Retina (tissue), 1 donor: Measurements from ENCODE around the gene GTPBP3.
A peak's percentile ranks its signal among the peaks of the same experiment; 100 is the strongest.

ENCODE experiments used
- DNase-seq: peaks from one replicate; pipeline ENCODE4 v3.0.0-alpha.2; 2016

The GTPBP3 gene

DNA sequence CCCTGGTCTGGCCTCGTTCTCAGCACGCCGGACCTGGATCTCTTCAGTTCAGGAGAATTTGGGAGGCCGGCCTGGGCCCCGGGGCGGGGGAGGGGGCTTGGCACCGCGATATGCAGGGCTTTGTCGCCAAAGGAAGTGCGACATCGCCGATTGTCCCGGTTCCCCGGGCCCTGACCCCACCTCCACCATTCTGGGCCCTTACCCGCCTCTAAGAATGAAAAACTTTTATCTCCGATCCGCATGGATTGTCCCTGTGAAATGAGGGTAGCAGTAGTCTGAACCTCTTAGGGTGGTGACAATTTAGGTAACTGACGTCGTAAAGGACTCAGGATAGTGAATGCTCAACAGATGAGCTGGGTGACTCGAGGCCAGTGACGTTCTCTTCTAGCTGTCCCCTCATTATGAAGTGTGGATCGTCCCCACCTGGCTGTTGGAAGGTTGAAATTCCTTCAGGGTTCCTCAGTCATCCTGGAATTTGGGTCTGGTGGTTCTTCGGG lies 27.3 kb upstream of the GTPBP3 start:
- no peak for DNase-seq

DNA sequence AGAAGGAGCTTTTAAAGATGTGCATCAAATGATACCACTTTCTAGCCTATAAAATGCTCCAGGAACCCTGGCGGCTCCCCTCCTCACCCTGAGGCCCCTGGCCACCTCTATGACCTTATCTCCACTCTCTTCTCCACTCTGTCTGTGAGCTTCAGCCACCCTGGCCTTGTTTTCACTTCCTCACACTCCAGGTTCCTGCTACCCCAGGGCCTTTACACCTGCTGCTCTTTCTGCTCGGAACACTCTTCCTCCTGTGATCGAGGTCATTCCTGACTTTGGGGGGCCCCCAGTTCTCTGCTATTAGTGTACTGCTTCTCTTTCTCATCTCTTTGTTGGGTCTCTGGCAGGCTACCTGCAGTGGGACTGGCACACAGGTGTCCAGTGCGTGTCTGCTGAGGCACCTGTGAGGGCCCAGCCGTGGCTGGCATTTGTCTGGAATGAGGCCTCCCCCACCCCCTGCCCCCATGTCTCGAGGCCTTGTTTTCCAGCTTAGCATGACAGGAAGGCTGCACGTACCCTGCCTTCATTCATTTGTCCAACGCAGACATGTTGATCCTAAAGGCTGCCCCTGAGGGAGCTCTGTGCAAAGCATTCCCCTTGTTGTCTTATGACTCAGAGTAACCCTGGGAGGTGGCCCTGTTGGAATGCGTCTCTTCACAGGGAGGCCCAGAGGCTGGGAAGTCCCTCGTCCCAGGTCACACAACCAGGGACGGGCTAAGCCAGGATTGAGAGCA lies 25.7 kb upstream of the GTPBP3 start:
- no peak for DNase-seq

DNA sequence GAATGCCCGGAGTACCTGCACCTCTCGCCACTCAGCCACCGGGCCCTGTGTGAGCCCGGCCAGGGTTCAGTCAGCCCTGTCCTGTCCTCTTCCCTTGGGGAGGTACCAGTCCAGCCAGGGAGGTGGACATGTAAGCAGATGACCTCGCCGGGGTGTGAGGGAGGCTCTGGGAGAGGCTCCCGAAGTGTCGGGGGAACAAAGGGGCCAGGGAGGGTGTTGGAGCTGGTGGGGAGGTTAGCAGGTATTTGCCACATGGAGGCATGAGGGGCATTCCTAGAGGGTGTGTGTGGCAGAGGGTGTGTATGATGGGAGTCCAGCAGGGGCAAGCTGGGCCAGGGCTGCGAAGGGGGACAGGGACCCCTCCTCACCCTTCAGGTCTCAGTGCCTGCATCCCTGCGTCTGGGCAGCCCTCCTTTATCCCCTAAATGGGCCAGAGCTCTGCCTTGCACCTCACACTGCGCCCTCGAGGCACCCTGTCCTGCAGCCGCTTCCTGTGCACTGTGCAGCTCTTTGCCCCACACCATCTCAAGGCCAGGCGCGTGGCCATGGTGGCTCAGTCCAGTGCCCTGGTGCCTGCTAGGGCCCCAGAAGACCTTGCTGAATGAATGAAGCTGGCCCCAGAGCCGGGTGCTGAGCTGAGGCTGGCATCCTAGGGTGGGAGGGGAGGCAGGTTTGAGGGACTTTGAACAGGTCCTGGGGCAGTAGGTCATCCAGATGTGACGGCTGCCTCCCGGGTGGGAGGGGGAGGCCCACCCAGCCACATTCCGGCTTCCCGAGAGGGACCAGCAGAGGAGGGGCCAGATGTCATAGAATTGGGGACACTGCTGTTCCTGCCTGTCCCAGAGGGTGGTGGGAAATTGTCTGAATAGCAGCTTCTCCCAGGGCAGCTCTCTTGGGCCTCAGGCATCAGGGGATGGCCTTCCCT lies 24.9 kb upstream of the GTPBP3 start:
- DNase-seq, result no peak

DNA sequence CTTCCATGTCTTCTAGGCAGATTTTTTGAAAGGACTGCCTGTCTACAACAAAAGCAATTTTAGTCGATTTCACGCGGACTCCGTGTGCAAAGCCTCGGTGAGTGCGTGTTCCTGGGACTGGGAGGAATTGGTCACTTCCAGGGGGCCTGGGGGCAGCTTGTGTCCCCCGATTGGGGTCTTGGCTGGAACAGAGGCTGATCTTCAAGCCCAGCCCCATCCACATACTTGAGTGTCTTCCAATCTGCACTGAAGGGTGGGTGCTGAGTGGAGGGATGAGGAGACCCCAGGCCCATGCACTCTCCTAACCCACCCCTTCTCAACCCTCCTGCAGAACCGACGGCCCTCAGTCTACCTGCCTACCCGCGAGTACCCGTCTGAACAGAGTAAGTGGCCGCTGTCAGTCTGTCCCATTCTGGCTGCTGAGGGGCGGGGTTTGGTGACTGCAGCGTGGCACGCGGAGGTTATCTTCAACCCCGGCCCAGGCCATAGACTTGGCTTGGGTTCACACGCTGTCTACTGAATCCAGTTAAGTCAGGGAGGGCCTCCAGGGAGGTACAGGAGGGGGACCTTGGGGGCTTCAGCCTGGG lies 23.3 kb upstream of the GTPBP3 start:
- DNase-seq, result no peak

DNA sequence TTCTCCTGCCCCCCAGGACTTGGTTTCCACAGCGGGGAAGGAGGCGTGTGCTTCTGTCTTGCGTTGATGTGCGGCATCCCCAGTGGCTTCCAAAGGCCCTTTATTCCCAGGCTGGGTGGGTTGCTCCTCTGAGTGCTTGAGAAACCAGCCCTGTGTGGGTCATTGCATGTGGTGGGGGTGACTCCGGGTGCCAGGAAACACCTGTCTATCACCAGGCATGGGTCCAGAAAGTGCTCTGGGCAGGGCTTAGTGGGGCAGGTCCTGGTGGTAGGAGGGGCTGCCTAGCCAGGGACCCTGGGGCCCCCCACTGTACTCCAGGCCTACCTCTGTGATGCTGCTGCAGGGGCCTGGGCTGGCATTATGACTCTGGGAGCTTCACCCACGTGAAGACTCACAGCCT lies 18.4 kb upstream of the GTPBP3 start:
- no peak for DNase-seq

DNA sequence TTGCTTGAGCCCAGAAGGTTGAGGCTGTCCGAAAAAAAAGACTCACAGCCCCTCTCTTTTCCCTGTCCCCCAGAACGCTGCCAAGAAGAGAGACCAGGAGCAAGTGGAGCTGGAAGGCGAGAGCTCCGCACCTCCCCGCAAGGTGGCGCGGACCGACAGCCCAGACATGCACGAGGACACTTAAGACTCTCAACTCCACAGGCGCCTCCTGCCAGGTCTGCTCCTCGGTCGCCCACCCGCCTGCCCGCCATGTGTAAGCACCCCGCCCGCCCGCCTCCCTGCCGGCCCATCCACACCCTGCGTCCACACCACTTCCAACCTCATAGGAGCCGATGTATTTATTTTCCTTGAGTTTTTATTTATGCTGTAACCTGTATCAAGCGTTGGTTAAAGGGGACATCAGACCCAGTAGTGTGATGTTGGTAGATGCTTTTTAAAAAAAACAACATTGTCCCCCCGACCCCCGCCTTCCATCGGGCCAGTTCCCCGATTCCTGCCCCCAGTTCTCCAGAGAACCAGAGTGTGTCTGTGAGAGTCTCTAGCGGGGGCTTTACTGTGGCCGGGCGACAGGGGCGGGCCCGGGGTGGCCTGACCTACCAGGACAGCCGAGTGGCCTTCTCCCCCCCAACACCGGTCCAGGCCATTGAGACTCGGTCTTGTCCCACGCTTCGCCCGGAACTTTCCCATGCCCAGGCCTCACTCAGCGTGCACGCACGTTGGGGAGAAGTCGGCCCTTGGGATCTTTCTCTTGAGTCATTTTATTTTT lies 17.7 kb upstream of the GTPBP3 start:
- no peak for DNase-seq

DNA sequence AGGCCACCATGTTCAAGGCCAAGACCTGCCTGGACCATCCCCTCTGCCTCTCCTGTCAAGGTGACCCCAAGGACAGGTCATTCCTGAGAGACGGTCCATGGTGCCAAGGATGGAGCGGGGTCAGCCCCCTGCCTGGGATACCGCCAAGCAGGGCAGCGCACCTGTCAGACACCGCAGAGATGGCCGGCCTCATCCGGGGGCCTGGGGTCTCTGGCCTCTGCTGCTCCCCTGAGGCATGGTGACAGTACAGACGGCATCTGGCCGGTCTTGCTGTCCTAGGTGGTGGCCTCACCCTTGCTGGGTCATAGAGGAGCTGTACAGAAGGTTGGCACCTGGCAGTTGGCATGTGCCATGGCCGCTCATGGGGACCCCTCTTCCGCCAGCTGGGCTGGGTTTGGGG lies 16.9 kb upstream of the GTPBP3 start:
- no peak for DNase-seq

DNA sequence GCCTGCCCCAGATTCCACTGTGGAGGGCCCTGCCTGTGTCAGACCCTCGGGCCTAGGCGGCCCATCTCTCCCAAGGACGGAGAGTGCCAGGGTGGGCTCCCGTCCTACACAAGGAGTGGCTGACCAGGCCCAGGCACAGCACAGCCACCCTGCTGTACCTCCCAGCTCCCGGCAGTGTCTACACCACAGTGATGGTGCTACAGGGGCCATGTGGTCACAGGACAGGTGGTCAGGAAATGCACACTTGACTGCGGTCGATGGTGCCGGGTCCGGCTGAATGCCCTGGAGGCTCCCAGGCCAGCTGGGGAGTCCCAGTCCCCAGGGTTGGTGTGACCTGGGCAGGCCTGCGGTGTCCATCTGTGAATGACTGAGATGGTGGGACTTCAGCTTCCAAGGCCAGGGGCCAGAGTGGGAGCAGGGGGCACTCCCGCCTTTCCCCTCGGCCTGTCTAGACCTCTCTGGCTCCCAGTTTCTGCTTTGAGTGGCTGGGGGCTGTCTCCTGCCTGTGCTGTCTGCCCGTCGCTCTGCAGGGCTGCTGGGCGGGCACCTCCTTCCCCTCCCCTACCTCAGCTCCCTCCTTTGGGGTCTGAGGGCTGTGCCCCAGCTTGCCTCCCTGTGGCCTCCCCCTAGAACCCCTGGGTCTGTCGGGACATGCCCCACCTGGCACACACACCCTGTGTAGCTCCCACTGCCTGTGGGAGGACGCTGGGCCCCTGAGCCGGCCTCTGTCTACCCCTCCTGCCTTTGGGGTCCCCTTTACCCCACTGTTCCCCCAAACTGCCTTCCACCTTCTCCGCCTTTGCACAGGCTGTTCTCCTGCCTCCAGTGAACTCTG lies 15.5 kb upstream of the GTPBP3 start:
- DNase-seq, result no peak

DNA sequence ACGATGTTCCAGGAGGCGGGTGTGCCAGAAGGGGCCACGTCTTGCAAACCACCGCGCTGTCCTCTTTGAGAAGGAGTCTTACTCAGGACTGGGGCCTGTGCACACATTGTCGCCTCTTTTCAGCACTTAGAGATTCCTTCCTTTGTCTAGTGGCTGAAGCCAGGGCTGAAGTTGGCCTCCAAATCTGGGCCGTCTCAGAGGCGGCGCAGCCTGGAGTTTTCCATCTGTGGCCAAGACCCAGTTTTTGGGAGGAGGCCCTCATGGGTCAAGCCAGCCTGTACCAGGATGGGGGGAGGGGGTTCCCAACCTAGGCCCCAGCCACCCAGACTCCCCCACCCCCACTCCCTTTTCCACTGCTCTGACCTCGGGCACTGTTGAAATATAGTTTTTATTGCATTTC lies 14.5 kb upstream of the GTPBP3 start:
- no peak for DNase-seq

DNA sequence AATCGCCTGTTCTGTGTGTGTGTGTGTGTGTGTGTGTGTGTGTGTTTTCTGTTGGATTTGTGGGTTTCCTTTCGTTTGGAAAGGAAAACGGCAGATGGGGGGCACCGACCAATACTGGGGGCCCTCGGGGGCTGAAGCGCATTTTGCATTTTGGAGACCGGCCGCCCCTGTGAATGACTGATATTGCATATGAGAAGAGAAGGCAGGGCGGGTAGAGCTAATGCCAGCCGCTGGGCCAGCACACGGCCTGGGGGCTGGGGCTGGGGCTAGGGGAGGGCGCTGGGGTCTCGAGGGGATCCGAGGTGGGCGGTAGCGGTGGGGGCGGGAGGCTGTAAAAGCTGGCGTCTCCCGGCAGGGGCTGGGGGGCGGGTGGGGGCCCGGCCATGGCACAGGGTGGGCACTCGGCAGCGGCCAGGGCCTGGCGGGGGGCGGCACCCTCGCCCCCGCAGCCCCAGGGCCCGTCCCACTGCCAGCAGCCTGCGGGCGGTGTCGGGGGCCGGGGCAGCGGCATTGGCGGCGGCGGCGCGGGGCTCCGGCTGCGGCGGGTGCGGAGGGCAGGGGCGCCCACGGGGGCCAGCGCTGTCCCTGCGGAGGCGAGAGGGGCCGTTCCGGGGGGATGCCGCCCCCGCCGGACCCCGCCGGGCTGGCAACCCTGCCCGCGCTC lies 13.9 kb upstream of the GTPBP3 start:
- no peak for DNase-seq

DNA sequence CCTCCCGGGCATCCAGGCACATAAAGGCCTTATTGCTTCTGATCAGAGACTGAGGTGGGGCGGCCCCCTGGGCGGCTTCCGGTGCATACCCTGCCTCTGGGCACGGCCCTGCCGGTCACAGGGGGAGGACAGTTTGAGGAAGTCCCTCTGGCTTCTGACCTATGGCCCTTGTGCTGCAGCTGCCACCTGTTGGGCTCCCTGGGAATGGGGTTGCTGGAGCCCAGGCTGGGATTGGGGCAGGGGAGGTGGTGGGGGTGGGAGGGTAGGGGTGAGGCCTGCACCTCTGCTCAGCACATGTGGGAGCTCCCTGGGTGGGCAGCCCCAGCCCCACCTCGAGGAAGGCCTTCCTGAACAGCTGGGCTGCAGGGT lies 13.4 kb upstream of the GTPBP3 start:
- DNase-seq, result no peak

DNA sequence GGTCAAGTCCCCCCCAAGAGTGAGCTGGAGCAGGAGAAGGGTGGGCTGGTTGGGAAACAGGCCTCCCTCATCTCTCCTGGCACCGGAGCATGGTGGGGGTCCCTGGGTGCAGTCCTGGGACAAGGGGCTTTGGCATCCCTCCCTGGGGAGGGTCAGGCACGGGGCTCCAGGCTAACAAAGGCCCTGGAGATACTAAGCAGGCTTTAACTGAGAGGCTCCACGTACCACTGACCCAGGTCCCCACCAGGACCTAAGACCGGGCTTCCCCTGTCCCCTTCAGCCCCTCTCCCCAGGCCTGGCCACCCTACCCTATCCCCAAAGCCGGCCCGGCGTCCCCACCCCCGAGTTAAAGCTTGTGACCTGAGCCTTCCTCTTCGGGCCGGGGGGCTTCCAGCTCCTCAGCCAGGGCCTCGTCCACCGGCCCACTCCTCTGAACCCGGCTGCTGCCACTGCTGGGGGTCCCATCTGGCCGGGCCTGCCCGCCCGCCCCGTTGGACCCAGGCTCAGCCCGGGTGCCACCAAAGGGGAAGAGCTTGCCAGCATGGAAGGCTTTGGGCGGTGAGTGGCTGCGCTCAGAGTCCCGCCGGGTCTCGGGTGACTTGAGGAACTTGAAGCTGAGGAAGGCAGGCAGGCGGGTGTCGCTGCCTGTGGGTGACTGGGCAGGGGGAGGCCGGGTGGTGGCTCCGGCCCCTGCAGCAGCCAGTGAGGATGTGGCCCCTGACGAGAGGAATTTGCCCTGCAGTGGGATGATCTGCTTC lies 12.8 kb upstream of the GTPBP3 start:
- DNase-seq, result no peak

DNA sequence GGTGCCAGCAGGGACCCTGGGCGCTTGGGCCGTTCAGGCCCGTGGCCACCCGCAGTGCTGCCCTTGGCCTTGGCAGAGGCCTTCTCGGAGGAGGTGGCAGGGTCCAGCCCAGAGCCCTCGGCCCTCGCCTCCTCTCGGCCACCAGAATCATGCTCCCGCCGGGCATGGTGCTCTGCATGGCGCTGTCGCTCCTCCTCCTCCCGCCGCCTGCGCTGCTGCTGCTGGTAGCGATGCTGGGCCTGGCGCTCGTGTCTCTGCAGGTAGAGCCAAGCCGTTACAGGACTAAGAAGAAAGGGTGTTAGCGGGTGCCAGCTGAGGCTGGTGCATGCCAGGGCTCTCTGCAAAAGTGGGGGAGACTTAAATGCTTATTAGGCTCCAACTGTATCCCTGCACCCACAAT lies 12.2 kb upstream of the GTPBP3 start:
- DNase-seq, result no peak

DNA sequence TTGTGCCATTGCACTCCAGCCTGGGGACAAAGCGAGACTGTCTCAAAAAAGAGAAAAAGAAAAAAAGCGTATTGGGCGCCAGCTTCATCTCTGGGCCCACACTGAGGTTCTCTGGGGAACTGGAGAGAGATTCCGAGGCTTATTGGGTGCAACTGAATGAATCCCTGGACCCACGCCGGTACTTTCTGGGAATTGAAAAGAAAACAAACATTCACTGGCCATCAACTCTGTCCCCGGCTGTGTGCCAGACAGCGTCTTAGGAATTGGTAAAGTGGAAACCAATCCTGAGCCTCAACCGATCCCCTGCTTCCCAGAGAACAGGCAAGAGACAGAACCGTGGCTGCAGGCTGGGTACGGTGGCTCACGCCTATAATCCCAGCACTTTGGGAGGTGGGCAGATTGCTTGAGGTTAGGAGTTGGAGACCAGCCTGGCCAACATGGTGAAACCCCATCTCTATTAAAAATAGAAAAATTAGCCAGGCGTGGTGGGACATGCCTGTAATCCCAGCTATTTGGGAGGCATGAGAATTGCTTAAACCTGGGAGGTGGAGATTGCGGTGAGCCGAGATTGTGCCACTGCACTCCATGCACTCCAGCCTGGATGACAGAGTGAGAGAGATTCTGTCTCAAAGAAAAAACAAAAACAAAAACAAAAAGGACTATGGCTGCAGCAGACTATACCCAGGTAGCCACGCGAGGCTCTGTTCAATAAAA lies 11.3 kb upstream of the GTPBP3 start:
- DNase-seq, result no peak

DNA sequence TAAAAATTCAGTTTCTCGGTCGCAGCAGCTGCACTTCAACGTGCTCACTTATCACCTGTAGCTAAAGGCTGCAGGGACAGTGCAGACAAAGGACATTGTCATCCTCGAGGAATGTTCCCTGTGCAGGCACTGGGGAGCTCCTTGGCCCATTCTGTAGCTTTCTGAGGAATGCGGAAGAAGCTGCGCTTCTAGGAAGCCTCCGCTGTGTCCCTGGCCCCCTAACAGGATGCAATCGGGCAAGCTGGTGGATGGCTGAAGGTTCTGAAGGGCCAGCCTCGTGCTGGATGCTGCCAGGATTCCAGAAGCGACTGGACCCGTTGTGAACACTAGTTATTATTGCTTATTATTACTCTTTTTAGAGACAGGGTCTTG lies 10.8 kb upstream of the GTPBP3 start:
- DNase-seq, result no peak

DNA sequence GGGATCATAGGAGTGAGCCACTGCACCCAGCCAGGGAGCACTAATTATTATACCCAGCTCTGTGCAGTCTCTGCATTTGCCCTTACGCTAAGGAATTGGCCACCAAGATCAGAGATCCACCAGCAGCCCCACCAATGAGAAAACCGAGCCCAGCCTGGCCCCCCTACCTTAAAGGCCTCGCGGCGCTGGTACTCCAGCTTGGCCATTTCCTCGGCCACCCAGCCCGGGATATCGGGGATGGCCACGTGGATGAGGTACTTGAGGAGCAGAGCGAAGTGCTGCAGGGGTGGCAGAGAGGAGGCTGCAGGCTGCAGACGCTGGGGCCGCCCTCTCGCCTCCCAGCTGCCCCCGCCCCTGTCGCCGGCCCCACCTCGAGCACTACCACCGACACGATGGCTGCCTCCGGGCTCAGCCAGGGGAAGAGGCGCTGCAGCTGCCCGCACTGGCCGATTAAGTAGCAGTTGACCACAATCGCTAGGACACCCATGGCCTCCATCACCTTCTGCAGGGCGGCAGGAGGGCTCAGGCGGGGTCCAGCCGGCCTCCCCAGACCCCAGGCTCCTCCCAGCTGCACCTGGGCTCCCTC lies 10.2 kb upstream of the GTPBP3 start:
- no peak for DNase-seq

DNA sequence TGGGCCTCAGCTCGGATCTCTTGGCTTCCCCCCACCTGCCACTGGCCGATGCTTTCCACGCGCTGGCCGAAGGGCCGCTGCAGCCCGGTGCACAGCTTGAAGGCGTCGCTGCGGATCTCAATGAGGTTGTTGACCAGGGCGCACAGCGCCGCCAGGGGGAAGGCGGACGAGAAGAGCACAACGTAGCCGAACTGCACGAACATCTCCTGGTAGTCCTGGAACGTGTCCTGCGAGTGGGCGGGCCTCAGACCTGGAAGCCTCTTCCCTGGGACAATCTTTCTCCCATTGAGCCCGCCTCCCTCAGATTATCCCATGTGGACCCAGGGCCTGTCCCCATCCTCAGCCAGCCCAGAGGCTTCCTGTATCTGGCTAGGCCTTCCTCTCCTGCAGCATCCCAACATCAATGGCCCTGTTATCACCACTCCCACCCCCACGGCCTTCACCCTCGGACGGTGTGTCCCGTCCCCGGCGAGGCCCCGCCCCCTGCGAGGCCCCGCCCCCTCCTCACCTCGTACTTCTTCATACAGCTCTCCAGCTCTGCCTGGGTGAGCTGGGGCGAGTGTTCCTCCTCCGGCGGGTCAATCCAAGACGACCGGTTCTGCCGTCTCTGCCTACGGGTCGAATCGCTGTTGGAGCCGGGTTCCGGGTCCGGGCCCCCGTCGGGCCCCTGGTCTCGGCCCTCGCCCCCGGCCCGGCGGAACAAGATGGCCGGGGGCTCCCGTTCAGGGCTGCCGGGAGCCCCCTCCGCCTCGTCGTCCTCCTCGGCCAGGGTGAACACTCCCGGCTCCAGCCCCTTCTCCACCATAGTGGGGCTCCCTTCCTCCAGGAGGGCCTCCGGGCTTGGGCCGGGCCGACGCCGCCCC lies 9.5 kb upstream of the GTPBP3 start:
- peak; percentile 68 for DNase-seq

DNA sequence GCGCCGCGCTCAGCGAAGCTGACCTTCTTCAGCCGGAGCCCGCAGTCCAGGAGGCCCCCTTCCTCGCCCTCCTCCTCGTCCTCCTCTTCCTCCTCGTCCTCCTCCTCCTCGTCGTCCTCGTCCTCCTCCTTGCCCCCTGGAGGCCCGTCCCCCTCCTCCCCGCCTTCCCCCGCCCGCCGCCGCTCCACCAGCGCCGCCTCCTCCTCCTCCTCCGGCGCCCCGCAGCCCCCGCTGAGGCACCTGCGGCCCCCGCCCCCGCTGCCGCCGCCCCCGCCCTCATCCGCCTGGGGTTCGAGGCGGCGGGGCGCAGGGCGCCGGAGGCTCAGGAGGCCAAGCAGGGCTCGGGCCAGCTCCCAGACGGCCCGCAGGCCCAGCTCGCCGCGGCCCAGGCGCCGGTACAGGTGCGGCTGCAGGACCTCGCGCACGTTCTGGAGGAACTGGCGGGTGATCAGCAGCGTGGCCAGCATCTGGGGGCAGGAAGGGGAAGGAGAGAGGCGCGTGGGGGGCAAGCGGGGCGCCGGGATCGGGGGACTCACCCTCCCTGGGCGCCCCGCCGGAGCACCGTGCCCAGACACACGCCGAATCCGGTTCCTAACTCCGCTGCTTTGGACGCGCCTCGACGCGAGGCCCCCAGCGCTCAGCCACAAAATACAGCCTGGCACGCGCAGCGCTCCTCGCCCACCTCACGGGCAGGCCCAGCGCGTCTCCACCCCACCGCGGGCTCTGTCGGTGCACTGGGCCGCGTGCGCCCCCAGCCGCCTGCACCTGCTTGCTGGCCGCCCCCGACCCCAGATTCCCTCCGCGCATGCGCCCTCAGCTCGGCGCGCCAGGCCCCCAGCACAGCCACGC lies 8.6 kb upstream of the GTPBP3 start:
- peak; percentile 52 for DNase-seq
